Uterus (tissue), 4 donors: ENCODE measurements around the gene DERA. TPM values are rescaled to one million over a fixed set of nuclear protein-coding genes. Genes with fewer than 3 reads are reported as not detected.
"Not testable (repeated sequence)": the region's sequence is repeated elsewhere in the genome, so short reads cannot be mapped to it uniquely, and the experiment has no call there.

ENCODE experiments used
- DNase-seq, 2 donors: peaks; one replicate each; pipeline ENCODE4 v3.0.0-alpha.2; 2019 to 2020
- H3K27ac ChIP-seq, 2 donors: fragments of 200-600 bp; sonication (generic); 1 replicate in 1 of 2; 2 replicates in 1 of 2; pipeline ENCODE4 v1.5.1; 2016 to 2018
- H3K27me3 ChIP-seq, 2 donors: fragments of 200-600 bp; sonication (generic); one replicate each; pipeline ENCODE4 v1.5.1; 2018 to 2019; ENCODE audit warnings: control low read depth in 1 of 2
- H3K36me3 ChIP-seq, 2 donors: fragments of 200-600 bp; sonication (generic); one replicate each; pipeline ENCODE4 v1.5.1; 2019; ENCODE audit warnings: control low read depth in 1 of 2
- H3K4me1 ChIP-seq, 2 donors: fragments of 200-600 bp; sonication (generic); one replicate each; pipeline ENCODE4 v1.5.1; 2018 to 2019; ENCODE audit warnings: control low read depth in 1 of 2
- H3K4me3 ChIP-seq, 2 donors: fragments of 200-600 bp; sonication (generic); 1 replicate in 1 of 2; 2 replicates in 1 of 2; pipeline ENCODE4 v1.5.1; 2018 to 2019; ENCODE audit warnings: mild to moderate bottlenecking in 1 of 2
- H3K9me3 ChIP-seq, 2 donors: fragments of 200-600 bp; sonication (generic); one replicate each; pipeline ENCODE4 v1.5.1; 2019; ENCODE audit warnings: control low read depth in 1 of 2
- CTCF ChIP-seq, 4 experiments: fragments of 200-600 bp in 2 of 4; fragments of 450-650 bp in 2 of 4; sonication (generic) in 2 of 4; IDR thresholded peaks; one replicate each; pipeline ENCODE4 v1.5.1; 2016 to 2019; ENCODE audit warnings: antibody characterized with exemption in 4 of 4, mild to moderate bottlenecking in 2 of 4, moderate library complexity in 1 of 4
- POLR2A ChIP-seq, 2 donors: fragments of 450-650 bp; IDR thresholded peaks; one replicate each; pipeline ENCODE4 v1.6.1; 2016; ENCODE audit warnings: antibody characterized with exemption in 2 of 2, mild to moderate bottlenecking in 1 of 2, moderate library complexity in 1 of 2
- intact Hi-C: fragments of 100-400 bp; cut with DNase I; formaldehyde crosslinking; loops from one replicate; pipeline ENCODE4 v1.15.1; 2023; ENCODE audit warnings: low total_unique reads
- total RNA-seq, 4 donors: library from RNA; depleted of rRNA in 3 of 4; stranded (reverse); fragments of >200 nt in 3 of 4; gene quantifications; one replicate each; pipeline versions ENCODE4 v1.1.0 to v1.2.4, GENCODE V29; 2014 to 2023
- donor health status: DM: yes; HTN: yes; CAD: no.

Gene DERA
- total RNA-seq, 4 donors from 2014 or later, result 7.7 to 58.3 (median 19.2) TPM

- no peaks in the 10 kb centered on the region for H3K36me3 ChIP-seq
- H3K4me3 ChIP-seq, result no peak overlapping the region
- no peak for DNase-seq
- TF ChIP-seq POLR2A (IDR thresholded peaks at IDR 0.05) (no peak), CTCF (IDR thresholded peaks at IDR 0.05) (no peak)
- H3K9me3 ChIP-seq, result peaks cover 0 to 3% of the 10 kb centered on the region in 2 donors
- intact Hi-C loops, result no loop called here
- no peak overlapping the region for H3K27ac ChIP-seq
- no peaks in the 10 kb centered on the region for H3K27me3 ChIP-seq
- no peaks in the 10 kb centered on the region for H3K4me1 ChIP-seq
These were observed 132.3 kb downstream of the DERA start for GRCh38 chr12:16043480-16043879.

- Histone ChIP-seq H3K4me3 (no peak overlapping the region), H3K9me3 (peaks cover 0 to 3% of the 10 kb centered on the region in 2 donors)
These were observed 135.1 kb downstream of the DERA start for GRCh38 chr12:16046266-16046665.

GRCh38 chr12:16048511-16048910 lies 137.4 kb downstream of the DERA start:
- Histone ChIP-seq H3K36me3 (no peaks in the 10 kb centered on the region), H3K27me3 (no peaks in the 10 kb centered on the region), H3K4me1 (no peaks in the 10 kb centered on the region), H3K27ac (no peak overlapping the region), H3K4me3 (no peak overlapping the region), H3K9me3 (peaks cover 0 to 3% of the 10 kb centered on the region in 2 donors)
- no peak for DNase-seq
- intact Hi-C loops, result no loop called here
- TF ChIP-seq CTCF (IDR thresholded peaks at IDR 0.05) (no peak), POLR2A (IDR thresholded peaks at IDR 0.05) (no peak)

More at GRCh38 chr12:16046266-16046665, 135.1 kb downstream of the DERA start:
- TF ChIP-seq CTCF (IDR thresholded peaks at IDR 0.05), result no peak
- intact Hi-C loops, result no loop called here
- no peak for DNase-seq
- H3K27me3 ChIP-seq, result no peaks in the 10 kb centered on the region
- no peaks in the 10 kb centered on the region for H3K36me3 ChIP-seq
- no peak overlapping the region for H3K27ac ChIP-seq
- no peaks in the 10 kb centered on the region for H3K4me1 ChIP-seq

- Histone ChIP-seq H3K9me3 (no peaks in the 10 kb centered on the region), H3K4me3 (no peak overlapping the region), H3K27me3 (no peaks in the 10 kb centered on the region), H3K27ac (no peak overlapping the region), H3K4me1 (no peaks in the 10 kb centered on the region), H3K36me3 (no peaks in the 10 kb centered on the region)
- TF ChIP-seq POLR2A (IDR thresholded peaks at IDR 0.05) (no peak), CTCF (IDR thresholded peaks at IDR 0.05) (no peak)
- DNase-seq, result no peak
- intact Hi-C loops, result no loop called here
These were observed 145.8 kb downstream of the DERA start for GRCh38 chr12:16056910-16057309.

GRCh38 chr12:16057351-16057751 lies 146.2 kb downstream of the DERA start:
- H3K27me3 ChIP-seq, H3K4me1 ChIP-seq, H3K27ac ChIP-seq, H3K4me3 ChIP-seq, intact Hi-C loops, DNase-seq, H3K9me3 ChIP-seq, H3K36me3 ChIP-seq: not testable (repeated sequence)

- Histone ChIP-seq H3K4me3 (no peak overlapping the region), H3K36me3 (no peaks in the 10 kb centered on the region), H3K27me3 (no peaks in the 10 kb centered on the region), H3K9me3 (no peaks in the 10 kb centered on the region), H3K27ac (no peak overlapping the region), H3K4me1 (no peaks in the 10 kb centered on the region)
- intact Hi-C loops, result no loop called here
- no peak for DNase-seq
- TF ChIP-seq POLR2A (IDR thresholded peaks at IDR 0.05) (no peak), CTCF (IDR thresholded peaks at IDR 0.05) (no peak)
These were observed 151.5 kb downstream of the DERA start for GRCh38 chr12:16062611-16063010.
